Measurements from ENCODE around the gene CD177.
A peak's percentile ranks its signal among the peaks of the same experiment; 100 is the strongest.

The CD177 gene

DNA sequence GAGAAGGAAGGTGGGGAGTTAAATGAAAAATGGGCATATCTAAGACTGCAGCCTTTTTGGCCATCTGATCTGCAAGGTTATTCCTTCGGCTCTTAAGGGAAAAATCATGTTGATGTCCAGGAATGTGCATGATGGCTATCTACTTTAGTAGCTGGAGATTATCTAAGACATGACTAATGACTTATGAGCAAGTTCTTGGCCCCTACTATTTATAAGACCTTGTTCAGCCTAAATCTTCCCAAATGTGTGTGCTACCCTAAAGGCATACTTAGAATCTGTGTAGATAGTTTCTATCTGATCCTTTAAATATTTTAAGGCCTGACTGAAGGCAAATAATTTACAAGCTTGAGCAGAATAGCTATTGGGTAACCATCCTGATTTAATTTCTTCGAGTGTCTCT lies 41.8 kb upstream of the CD177 start:
- TF ChIP-seq, protein P1, sequence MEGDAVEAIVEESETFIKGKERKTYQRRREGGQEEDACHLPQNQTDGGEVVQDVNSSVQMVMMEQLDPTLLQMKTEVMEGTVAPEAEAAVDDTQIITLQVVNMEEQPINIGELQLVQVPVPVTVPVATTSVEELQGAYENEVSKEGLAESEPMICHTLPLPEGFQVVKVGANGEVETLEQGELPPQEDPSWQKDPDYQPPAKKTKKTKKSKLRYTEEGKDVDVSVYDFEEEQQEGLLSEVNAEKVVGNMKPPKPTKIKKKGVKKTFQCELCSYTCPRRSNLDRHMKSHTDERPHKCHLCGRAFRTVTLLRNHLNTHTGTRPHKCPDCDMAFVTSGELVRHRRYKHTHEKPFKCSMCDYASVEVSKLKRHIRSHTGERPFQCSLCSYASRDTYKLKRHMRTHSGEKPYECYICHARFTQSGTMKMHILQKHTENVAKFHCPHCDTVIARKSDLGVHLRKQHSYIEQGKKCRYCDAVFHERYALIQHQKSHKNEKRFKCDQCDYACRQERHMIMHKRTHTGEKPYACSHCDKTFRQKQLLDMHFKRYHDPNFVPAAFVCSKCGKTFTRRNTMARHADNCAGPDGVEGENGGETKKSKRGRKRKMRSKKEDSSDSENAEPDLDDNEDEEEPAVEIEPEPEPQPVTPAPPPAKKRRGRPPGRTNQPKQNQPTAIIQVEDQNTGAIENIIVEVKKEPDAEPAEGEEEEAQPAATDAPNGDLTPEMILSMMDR (IDR thresholded peaks at IDR 0.05; ENCODE audit: insufficient read depth, low read depth, low read length, missing control alignments): no peak
- no peak overlapping the region for H3K4me3 ChIP-seq (ENCODE audit: low read length)
- DNase-seq (ENCODE audit: low read depth): no peak

DNA sequence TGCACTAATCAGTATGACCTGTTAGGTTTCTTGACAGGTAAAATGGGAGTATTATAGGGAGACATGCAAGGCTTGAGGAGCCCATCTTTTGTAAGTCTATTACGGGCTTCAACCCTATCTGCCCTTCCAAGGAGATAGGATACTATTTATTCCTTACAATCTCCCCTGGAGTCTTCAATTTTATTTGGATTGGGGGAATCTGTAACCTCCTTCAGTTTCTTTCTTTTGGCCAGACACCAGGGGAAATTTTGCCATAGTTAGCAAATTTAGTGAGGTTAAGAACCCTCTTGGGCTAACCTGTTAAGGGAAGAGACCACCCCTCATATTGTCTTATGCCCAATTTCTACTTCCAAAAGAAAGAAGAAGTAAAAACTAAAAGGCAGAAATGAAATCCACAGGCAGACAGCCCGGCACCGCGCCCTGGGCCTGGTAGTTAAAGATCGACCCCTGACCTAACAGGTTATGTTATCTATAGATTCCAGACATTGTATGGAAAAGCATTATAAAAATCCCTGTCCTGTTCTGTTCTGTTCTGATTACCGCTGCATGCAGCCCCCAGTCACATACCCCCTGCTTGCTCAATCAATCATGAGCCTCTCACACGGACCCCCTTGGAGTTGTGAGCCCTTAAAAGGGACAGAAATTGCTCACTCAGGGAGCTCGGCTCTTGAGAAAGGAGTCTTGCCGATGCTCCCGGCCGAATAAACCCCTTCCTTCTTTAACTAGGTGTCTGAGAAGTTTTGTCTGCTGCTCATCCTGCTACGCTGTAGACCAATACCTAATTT lies 39.6 kb upstream of the CD177 start:
- no peak overlapping the region for H3K4me3 ChIP-seq (ENCODE audit: low read length)
- TF ChIP-seq, protein P1 (IDR thresholded peaks at IDR 0.05; ENCODE audit: insufficient read depth, low read depth, low read length, missing control alignments): no peak
- DNase-seq (ENCODE audit: low read depth): no peak

DNA sequence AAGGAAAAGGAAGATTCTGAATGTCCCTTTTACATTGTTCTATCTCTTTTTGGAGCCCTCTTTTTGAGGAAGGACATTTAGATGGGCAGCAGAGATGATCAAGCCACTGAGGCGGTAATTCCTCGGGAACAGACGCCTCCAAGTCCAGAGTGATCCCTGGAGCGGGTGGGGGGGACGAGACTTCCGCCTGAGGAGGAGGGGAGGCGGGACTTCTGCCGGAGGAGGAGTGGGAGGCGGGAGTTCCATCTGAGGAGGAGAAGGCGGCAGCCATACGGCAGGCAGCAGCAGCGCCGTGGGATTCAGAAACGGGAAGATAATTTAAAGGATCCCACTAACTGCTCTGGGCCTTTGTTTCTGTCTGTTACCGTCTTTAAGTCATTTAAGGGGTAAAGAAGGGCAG lies 37.6 kb upstream of the CD177 start:
- no peak overlapping the region for H3K4me3 ChIP-seq (ENCODE audit: low read length)
- TF ChIP-seq, protein P1 (IDR thresholded peaks at IDR 0.05; ENCODE audit: insufficient read depth, low read depth, low read length, missing control alignments): no peak
- no peak for DNase-seq (ENCODE audit: low read depth)

DNA sequence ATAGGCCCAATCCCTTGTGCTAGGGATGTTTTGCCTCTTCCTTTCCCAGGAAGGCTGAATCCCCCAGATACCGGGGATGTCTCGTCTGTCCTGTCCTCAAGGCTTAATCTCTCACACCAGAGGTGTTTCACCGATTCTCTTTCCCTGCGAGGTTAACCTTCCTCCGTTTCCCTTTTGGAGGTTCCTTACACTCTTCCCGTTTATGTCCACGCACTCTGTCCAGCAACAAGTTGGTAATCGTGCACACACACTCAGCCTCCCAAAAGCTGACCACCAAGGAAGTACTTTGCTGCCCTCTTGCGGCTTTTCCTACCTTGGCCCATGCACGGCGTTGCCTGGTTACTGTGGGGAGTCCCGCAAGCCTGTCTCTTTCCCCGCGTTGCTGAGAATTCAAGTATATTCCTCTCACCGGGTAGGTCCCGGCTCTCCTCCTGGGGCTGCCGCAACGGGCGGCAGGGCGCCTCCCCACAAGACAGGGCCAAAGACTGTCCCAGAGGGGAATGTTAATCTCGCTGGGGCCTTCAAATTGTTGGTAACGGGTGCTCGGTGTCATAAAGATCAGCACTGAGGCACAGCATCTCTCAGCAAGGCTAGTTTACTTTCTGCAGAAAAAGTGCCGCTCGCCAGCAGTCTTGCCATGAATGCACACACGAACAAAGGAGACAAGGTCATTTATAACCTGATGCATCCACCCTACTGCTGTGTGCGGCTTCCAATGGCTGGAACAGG lies 36.7 kb upstream of the CD177 start:
- DNase-seq (ENCODE audit: low read depth): peak; percentile 36
- H3K4me3 ChIP-seq (ENCODE audit: low read length): no peak overlapping the region
- TF ChIP-seq, protein P1 (IDR thresholded peaks at IDR 0.05; ENCODE audit: insufficient read depth, low read depth, low read length, missing control alignments): peak; percentile 42

DNA sequence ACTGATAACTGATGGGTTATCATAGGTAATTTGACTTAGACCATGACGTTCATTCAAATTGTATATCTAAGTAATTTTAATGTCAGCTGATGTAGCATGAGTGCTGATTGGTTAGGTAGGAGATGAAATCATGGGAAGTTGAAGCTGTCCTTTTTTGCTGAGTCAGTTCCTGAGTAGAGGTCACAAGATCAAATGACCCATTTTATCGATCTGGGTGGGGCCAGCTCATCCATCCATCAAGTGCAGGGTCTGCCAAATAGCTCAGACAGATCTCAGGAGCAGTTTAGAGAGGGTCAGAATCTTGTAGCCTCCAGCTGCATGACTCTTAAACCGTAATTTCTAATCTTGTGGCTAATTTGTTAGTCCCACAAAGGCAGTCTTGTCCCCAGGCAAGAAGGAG lies 35.3 kb upstream of the CD177 start:
- TF ChIP-seq, protein P1 (IDR thresholded peaks at IDR 0.05; ENCODE audit: insufficient read depth, low read depth, low read length, missing control alignments): no peak
- no peak overlapping the region for H3K4me3 ChIP-seq (ENCODE audit: low read length)
- DNase-seq (ENCODE audit: low read depth): no peak

DNA sequence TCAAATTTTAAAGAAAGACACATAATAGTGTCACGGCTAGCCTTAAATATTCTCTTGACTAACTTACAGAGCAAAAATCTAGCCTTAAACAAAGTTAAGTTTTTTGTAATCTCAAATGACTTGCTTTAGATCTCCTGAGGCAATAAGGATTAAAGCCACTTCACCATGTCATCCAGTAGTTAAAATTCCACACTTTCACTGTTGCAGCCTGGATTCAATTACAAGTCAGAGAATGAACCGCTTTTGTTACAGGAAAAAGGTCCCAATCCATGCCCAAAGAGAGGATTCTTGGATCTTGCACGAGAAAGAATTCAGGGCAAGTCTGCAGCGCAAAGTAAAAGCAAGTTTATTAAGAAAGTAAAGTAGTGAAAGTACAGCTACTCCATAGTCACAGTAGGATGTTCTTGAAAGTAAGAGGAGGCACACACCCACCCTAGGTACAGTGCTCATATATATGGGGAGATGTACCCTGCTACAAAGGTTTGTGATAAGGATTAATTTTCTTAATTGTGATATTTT lies 34.6 kb upstream of the CD177 start:
- TF ChIP-seq, protein P1 (IDR thresholded peaks at IDR 0.05; ENCODE audit: insufficient read depth, low read depth, low read length, missing control alignments): no peak
- no peak for DNase-seq (ENCODE audit: low read depth)
- no peak overlapping the region for H3K4me3 ChIP-seq (ENCODE audit: low read length)

Measured in epithelial cell of esophagus (primary cell).